NCI-H2029 treated with DMSO at 0.1 percent for 48 hours (cell line): Measurements from ENCODE around the gene PLXNA1.

Experiments used
- DNase-seq: peaks from one replicate; lab custom pipeline; 2025; lab: John Stamatoyannopoulos, UW

PLXNA1 gene

DNA sequence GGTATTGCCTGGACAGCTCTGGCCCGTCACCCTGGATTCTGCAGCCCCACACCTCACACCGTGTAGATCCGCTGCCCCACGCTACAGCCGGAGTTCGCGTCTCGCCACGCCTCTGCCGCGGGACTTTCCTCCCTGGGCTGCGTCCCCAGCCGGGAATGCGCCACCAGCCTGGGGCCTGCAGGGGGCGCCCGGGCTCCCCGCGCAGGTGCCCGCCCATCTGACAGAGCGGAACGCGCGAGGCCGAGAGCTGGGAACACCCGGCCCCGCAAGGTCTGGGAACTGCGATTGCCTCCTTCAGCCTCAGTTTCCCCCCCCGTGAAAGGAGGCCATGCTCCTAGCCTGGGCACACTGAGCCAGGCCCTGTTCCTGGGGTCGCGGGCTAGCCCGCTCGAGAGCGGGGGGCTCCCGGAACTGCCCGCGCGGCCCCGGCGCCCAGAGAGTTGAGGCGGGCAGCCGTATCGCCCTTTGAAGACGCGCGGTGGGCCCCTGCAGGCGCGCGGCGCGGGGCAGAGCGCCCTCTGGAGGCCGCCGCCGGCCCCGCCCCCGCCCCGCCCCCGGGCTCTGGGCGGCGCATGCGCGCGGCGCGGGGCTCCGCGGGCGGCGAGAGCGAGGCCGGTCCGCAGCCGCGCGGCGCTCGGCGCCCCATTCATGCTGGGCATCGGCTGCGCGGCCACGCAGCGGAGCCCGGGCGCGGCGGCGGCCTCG lies at the start of gene PLXNA1:
TSS of gene PLXNA1 (plus strand) at position 645 of the 705 bp plus-strand sequence. CDS start 5,479 bp downstream, outside the sequence.
- DNase-seq, result peak; percentile 62

DNA sequence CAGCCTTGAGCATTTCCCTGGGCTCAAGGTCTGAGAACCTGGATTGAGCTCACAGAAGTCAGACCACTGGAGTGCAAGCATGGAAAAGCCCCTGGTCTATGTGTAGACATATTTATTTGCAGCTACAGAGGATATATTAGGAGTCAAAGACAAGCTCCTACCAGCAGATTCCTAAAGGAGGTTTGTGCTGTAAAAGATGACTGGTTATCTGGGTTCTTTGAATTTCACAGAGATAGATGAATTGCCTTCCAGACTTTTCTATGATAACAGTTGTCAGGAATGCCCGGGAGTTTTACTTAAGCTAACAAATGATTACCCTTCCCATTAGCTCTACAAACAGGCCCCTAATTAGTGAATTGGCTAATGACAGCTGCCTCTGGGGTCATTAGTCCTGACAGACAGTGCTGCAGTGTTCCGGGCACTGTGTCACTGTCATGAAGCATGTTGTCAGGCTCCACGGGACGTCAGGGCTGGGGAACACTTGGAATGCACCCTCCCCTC lies 48.8 kb upstream of the PLXNA1 start:
- no peak for DNase-seq

DNA sequence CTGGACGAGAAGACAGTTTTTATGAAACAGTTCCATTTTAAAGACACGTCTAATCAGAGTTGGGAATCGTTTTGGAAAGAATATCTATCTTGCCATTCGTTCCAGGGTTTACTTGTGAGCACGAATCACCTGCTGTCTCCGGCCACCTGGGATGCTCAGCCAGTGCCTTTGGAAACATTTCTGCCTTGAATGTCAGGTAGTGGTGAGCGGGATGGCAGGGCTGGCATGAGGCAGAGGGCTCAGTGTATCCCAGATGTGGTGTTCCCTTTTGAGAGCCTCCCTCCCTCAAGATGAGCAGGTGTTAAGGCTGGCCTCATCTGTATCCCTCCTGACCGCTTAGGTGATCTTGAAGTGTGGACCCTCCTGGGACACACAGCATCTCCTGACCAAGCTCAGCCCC lies 47.9 kb upstream of the PLXNA1 start:
- no peak for DNase-seq

DNA sequence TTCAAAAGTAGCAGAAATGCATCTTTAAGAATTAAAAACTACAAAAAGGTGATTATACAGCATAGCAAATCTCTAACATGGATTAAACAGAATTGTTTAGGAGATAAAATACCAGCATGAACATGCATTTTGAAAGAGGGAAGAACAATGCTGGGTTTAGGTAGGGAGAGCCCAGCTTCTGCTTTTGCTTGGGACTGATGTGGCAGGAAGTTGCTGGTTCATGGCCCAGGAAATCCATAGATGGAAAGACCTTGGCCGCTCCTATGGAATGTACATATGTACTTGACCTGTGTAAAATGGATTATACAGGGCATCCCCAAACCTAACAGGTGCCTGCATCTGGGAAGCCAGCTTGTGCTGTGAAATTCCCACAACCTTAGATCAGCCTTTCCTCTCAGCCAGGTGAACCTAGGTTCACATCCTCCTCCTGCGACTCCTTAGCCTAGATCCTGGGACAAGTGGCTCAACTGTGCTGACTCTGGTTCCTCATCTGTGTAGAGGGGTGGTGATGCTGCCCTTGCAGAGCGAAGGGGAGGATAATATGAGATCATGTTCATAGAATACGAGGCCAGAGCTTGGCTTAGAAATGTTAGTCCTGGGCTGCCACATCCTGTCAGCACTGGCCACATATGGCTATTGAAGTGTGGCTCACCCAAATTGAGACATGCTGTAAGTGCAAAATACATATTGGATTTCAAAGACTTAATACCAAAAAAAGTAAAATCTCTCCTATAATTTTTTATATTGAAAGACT lies 47.0 kb upstream of the PLXNA1 start:
- DNase-seq, result no peak

DNA sequence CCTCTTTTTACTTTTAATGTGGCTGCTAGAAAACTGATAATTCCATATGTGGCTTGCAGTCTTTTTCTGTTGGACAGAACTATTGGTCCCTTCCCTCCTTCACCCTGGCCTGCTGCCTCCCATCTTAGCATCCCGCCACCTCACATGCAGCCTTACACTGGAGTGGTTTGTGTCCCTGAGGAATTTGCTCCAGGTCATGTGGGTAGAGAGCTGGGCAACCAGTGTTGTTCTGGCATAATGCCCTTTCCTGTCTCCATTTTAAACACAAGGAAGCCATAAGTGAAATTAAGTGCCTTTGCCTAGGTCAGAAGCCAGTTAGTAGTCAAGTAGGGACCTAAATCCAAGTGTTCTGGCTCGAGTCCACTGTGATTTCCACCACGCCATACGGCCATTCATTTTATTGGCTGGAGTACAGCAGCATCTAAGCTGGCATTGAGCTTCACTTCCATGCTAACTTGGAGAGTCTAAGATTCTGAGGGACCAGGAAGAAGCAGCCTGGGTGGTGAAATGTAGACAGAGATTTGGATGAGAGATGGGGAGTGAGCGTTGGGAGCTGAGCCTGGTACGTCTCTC lies 46.0 kb upstream of the PLXNA1 start:
- peak; percentile 39 for DNase-seq

DNA sequence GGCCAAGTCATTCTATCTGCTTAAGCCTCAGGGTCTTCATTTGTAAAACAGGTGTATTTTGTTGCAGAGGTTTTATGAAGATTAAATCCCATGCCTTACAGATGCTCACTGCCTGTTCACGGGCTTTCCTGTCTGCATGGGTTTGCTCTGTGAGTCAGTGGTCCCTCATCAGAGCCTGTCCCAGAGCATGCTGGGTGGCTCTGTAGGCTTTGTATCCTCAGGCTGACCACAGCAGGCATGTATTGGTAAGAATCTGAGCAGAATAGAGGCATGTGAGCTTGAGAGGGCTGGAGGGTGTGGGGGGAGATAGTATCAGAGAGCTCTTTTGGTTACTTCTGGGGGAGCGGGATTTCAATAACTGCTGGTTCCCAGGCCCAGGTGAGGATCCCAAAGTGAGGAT lies 45.4 kb upstream of the PLXNA1 start:
- DNase-seq, result no peak

DNA sequence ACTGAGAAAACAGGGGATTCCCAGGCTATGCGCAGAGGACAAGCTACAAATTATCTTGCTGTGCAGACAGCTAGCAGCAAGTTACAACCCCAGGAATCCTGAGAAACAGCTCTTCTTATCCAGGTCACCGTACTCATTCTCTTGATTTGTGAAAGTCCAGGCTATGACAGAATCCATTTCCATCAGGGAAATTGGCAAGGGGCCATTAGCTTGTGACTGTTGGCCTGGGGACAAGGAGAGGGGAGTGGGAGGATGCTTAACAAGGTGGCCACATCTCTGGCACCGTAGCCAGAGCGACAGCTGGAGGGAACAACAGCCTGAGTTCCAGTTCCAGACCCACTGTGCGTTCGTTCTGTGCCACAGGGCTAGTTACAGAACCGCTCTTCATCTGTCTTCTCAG lies 44.9 kb upstream of the PLXNA1 start:
- peak; percentile 29 for DNase-seq

DNA sequence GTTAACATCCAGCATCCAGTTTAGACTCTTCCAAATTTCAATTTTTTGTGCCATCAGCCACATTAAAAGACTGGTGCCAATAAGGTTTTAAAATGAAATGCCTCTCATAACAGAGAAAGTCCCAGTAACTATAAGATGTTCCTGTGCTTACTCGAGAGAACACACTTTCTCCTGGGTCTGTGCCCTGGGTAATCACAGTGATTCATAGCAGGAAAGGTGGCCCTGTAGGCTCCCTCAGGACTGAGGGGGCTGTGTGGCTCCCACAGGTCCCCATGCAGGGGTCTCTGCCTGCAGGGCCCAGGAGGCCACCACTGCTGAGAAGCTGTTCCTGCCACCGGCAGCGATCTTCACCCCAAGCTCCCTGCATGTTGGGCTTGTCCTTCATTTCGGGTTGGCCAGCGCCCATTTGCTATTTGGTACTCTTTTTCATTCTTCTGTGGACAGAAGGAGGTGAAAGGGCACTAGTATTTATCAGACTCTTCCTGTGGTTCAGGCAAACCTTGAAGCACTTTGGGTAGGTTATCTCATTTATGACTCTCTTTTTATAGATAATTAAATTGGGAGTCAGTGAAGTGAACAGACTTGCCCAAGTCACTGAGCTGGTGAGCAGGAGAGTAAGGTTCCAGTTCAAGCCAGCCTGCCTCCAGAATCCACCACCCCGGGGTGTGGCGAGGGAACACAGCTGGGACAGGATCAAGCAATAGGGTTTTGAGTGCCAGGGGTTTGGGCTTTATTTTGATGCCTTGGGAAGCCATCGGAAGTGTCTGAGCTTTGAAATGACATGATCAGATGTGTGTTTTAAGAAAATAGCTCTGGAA lies 44.2 kb upstream of the PLXNA1 start:
- DNase-seq, result no peak

DNA sequence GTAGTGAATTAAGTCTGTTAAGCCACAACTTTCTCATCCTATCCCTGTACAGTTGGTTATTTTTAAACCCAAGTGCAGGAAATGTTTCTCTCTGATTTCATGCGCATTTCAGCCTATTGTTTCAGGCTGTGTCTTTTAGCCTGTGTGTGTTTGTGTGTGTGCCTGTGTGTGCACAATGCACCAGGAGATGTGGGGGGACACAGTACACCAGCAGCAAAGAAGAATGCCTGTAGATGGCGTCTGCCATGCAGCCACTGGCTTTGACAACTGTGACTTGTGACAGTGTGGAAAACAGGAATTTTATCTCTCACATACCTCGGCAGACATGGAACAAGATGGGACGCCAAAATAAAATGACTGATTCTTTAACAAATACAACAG lies 43.6 kb upstream of the PLXNA1 start:
- no peak for DNase-seq

DNA sequence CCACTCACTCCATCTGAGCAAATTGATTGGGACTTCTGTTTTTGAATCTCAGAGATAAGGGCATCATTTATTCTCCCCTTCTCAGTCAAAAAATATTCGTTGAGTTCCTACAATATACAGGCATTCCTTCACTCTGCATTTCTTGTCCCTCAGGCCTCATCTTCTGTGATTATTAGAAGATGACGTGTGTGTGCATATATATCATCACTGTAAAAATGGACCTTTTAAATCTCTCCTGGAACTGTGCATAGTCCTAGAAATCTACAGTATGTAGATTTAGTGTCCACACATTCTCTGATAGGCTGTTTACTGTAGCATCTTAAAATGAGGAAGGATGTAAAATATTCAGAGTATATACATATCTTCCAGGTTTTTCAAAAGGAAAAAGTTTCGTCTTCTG lies 43.2 kb upstream of the PLXNA1 start:
- no peak for DNase-seq

DNA sequence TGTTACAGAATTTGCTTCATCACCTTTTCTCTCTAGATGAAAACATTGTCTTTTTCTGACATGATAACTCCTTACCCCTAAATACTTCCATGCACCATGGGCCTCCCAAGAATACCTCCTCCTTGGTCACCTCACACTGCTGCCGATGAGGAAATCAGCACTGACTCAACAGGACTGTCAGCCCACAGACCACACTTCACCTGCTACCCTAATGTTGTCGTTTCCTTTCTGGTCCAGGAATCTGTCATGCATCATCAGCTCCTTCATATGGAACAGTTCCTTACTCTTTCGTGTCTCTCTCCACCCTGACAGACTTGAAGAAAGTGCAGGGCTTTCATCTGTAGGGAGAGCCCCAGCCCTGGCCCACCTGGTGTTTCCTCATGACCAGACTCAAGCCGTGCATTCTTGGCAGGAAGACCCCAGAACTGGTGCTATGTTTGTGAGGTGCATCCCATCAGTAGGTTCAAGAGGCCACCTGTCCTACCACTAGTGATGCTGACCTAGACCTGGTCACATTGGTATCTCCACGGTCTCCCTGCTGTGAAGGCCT lies 41.1 kb upstream of the PLXNA1 start:
- DNase-seq, result no peak

DNA sequence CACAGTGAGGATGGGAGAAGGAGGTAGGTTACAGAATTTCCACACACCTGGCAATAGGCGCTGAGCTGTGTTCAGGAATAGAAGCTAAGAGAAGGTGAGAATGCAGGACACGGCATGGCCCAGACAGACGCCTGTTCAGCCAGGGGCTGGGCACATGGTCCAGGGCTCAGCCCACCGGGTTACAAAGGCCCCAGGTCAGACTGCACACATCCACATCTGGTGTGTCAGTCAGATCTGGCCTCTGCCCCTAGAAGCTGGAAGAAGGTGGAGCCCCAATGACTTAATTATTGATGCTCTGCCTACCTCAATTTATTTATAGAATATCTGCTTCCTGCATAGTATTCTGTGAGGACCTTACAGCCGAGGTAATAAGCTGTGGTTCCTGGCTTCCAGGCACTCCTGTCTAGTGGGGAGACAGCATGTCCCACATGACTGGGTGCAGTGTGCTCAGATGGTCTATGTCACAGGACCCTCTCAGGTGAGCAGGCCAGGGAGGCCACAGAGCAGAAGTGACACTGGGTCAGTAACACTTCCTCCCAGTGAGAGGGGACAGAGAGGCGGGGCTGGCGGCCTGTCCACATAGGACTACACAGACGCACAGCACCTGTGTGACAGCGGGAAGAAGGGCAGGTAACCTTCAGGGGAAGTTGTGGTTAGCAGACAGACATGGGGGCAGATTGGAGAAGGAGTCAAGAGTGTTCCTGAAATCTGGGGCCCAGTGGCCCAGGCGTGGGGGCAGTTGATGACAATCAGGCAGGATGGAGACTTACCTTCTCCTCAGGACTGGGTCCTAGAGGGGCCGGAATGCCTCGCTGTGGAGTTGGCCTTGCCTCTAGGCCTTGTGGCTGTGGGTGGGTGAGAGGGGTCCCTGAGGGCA lies 38.6 kb upstream of the PLXNA1 start:
- DNase-seq, result no peak

DNA sequence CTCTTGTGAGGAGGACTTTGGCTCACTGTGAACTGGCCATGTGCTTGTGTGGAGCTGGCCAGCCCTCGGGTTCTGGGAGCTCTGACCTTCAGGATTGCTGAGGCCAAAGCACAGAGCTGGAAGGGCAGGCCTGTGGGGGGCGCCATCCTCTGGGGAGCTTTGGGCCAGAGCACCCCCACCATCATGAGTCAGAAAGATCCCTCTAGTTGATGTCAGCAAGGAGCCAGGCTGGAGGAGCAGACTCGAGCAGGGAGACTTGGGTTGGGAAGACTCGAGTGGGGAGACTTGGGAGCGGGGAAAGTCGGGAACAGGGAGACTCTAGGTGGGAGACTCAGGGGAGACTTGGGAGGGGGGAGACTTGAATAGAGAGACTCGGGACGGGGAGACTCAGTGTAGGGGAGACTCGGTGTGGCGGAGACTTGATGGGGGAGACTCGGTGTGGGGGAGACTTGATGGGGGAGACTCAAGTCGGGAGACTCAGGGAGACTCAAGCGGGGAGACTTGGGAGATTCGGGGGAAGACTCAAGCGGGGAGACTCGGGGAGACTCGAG lies 37.7 kb upstream of the PLXNA1 start:
- DNase-seq, result no peak

DNA sequence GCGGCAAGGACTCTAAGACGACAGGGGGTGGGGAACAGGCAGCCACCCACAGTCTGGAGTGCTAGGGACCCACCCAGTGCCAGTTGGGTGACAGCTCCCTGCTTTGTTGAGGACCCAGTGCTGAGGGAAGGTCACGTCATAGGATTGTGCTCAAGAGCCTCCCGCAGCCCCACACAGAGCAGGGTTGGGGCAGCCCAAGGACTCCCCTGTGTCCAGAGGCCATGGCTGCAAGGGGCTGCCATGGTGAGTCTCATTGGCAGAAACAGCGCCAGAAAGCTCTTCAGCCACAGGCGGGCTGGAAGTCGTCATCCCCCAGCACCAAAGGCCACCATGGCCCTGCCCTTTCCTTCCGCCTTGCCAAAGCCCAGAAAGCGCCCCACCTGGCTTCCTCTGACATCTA lies 37.0 kb upstream of the PLXNA1 start:
- DNase-seq, result no peak

DNA sequence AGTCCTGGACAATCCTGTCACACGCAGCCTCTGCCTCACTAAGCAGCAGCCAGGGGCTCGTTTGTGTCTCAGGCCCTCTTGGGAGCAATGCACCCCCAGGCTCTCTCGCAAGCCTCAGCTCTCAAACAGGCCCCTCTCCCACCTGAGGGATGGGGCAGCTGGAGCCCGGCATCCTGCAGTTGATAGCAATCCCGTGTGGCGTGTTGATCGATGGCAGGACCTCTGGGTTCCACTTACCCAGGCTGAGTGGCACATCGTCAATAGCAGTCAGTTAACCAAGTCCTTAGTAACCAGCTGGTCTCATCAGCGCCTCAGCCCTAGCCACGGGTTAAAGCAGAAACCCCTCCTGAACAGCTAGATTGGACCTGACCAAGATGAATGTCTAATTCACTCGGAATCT lies 36.5 kb upstream of the PLXNA1 start:
- DNase-seq, result no peak

DNA sequence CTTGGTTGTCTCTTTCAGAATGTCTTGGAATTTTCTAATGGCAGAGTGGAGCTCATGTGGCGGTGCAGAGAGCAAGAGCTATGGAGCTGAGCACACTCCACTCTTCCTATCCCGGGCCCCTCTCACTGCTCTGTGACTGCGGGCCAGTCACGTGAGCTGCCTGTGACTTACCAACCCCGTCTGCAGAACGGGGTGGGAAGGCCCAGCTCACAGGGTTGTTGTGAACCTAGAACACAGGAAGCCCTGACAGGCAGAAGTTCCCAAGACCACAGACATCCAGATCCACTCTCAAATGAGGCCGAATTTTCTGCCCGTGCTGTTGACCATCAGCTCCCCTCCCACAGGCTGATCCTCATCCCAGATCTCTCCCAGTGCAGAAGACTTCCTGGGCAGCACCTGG lies 35.5 kb upstream of the PLXNA1 start:
- DNase-seq, result no peak

DNA sequence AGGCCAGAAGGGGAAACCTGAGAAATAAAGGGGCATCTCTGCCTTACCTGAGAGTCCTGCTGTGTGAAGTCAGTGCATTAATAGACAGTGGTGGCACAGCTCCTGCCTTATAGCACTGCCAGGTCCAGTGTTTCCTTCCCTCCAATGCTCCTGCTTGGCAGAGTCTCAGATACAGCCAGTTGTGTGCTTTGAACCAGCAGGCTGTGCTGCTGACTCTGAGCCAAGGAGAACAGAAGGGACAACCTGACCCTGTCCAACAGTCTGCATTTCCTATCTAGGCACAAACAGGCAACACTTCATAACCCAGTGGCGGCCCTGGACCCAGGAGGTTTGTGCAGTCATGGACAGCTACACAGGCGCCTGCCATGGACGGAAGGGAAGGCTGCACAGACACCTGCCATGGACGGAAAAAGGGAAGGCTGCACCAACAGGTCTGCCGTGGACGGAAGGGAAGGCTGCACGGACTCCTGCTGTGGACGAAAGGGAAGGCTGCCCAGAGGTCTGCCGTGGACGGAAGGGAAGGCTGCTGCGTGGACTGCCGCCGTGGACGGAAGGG lies 33.9 kb upstream of the PLXNA1 start:
- DNase-seq, result no peak

DNA sequence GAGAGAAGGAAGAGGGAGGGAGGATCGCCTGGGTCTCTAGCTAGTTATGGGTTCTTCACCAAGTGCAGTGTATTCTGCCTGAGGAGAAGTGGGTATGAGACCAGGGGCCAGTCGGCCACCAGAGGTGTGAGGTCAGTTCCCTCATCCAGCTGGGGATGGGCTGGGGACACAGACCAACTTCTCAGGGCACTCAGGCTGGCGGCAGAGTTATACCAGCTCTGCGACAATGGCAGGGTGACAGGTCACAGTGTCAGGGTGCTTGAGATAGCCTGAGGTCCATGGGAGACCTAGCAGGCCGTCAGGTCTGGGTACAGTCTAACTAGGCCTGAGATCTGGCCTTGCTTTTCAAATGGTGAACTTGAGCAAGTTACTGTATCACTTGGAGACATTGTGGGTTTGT lies 31.4 kb upstream of the PLXNA1 start:
- no peak for DNase-seq

DNA sequence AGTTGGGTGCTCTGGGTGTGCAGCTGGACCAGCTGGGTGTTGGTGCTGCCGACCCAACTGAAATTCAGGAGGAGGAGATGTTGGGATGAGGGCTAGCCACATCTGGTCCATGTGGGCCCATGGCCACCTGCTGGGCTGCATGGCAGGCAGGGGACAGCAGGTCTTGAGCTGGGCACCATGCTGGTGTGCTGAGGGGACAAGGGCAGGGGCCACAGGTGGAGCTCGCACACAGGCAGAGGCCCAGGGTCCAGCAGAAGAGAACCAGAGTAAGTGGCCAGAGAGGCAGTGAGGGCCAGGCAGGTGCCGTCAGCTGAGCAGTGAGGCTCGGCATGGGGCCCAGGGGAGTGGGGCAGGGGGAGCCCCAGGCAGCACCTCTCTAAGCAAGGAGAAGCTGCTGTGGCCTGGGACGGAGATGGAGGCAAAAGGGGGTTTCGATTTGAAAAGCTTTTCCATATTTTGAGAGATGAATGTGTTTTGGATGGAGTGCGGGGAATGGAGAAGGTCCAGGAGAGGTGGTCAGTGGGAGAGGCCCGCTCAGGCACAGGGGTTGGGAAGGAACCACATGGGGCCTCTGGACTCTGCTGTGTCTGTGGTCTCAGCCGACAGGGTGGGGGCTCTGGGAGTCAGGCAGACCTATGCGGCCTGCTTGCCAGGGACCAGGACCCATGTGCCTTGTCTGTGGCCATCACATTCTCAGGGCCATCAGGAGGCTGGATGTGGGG lies 30.5 kb upstream of the PLXNA1 start:
- no peak for DNase-seq
